Type B pancreatic cell (in vitro differentiated cells): ENCODE measurements around the gene CARS1. TPM values are rescaled to one million over a fixed set of nuclear protein-coding genes. Genes with fewer than 3 reads are reported as not detected.

Experiments
- DNase-seq: peaks from one replicate; pipeline ENCODE4 v3.0.0; 2021; ENCODE audit warnings: mixed read lengths; ENCODE audit not compliant: unreplicated experiment; ENCODE audit errors: extremely low spot score
- H3K27ac Mint-ChIP-seq: 2 replicates; pipeline ENCODE4 v1.8.0; 2021; ENCODE audit warnings: mild to moderate bottlenecking, mixed read lengths
- H3K27me3 Mint-ChIP-seq: 2 replicates; pipeline ENCODE4 v1.8.0; 2021; ENCODE audit warnings: mixed read lengths
- H3K36me3 Mint-ChIP-seq: 2 replicates; pipeline ENCODE4 v1.8.0; 2021; ENCODE audit warnings: mixed read lengths
- H3K4me1 Mint-ChIP-seq: one replicate; pipeline ENCODE4 v1.8.0; 2021; ENCODE audit warnings: mixed read lengths; ENCODE audit not compliant: unreplicated experiment
- H3K4me3 Mint-ChIP-seq: 2 replicates; pipeline ENCODE4 v1.8.0; 2021; ENCODE audit warnings: mild to moderate bottlenecking, mixed read lengths
- H3K9me3 Mint-ChIP-seq: 2 replicates; pipeline ENCODE4 v1.8.0; 2021; ENCODE audit warnings: mixed read lengths
- total RNA-seq: library from RNA; stranded (reverse); gene quantifications from 2 replicates; pipeline ENCODE4 v1.2.1, GENCODE V29; 2021; ENCODE audit warnings: low replicate concordance
- TF ChIP-seq, protein P1 (sequence below): fragments of 200-600 bp; sonication (generic); conservative IDR thresholded peaks from 2 replicates; pipeline ENCODE4 v1.5.0; 2021; ENCODE audit warnings: antibody characterized with exemption, mild to moderate bottlenecking

Gene CARS1
- total RNA-seq, 1 donor from 2014 or later: 38.9 TPM

DNA sequence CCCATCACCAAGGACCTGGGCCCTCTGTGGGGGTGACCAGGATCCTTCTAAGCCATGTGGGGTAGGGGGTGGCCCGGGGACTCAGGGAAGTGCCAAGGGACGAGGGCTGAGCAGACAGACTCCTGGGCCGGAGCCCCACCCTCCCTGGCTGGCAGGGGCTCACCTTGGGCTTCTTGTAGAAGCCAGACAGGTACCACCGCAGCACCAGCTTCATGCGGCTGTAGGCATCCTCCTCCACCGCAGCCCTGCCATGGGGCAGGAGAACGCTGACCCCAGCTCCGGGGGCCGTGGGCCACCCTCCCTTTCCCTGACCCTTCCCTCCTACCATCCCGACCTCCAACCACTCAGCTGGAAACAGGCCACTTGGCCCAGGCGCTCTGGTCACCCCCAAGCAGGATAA lies 45.9 kb upstream of the CARS1 start:
- Mint-ChIP-seq H3K27ac (no peak overlapping the region), H3K36me3 (peaks cover 2% of the 10 kb centered on the region), H3K4me3 (no peak overlapping the region), H3K4me1 (no peaks in the 10 kb centered on the region), H3K27me3 (no peaks in the 10 kb centered on the region), H3K9me3 (no peaks in the 10 kb centered on the region)
- TF ChIP-seq, protein P1, sequence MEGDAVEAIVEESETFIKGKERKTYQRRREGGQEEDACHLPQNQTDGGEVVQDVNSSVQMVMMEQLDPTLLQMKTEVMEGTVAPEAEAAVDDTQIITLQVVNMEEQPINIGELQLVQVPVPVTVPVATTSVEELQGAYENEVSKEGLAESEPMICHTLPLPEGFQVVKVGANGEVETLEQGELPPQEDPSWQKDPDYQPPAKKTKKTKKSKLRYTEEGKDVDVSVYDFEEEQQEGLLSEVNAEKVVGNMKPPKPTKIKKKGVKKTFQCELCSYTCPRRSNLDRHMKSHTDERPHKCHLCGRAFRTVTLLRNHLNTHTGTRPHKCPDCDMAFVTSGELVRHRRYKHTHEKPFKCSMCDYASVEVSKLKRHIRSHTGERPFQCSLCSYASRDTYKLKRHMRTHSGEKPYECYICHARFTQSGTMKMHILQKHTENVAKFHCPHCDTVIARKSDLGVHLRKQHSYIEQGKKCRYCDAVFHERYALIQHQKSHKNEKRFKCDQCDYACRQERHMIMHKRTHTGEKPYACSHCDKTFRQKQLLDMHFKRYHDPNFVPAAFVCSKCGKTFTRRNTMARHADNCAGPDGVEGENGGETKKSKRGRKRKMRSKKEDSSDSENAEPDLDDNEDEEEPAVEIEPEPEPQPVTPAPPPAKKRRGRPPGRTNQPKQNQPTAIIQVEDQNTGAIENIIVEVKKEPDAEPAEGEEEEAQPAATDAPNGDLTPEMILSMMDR: no peak
- DNase-seq: peak; percentile 62

DNA sequence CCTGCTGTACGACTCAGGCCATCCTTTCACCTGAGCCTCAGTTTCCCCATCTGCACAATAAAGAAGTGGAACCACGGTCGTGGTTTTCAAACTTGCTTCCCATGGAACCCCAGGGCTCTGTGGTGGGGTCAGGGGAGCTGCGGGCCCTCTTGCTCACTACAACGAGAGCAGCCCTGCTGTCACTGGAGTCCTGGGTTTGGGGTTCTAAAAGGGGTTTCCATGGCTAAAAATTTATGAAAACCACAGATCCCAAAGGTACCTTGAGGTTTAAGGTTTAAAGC lies 45.4 kb upstream of the CARS1 start:
- no peak overlapping the region for H3K4me3 Mint-ChIP-seq
- H3K4me1 Mint-ChIP-seq: no peaks in the 10 kb centered on the region
- H3K27me3 Mint-ChIP-seq: no peaks in the 10 kb centered on the region
- TF ChIP-seq, protein P1: no peak
- H3K27ac Mint-ChIP-seq: no peak overlapping the region
- H3K36me3 Mint-ChIP-seq: peaks cover 4% of the 10 kb centered on the region
- no peaks in the 10 kb centered on the region for H3K9me3 Mint-ChIP-seq
- no peak for DNase-seq

DNA sequence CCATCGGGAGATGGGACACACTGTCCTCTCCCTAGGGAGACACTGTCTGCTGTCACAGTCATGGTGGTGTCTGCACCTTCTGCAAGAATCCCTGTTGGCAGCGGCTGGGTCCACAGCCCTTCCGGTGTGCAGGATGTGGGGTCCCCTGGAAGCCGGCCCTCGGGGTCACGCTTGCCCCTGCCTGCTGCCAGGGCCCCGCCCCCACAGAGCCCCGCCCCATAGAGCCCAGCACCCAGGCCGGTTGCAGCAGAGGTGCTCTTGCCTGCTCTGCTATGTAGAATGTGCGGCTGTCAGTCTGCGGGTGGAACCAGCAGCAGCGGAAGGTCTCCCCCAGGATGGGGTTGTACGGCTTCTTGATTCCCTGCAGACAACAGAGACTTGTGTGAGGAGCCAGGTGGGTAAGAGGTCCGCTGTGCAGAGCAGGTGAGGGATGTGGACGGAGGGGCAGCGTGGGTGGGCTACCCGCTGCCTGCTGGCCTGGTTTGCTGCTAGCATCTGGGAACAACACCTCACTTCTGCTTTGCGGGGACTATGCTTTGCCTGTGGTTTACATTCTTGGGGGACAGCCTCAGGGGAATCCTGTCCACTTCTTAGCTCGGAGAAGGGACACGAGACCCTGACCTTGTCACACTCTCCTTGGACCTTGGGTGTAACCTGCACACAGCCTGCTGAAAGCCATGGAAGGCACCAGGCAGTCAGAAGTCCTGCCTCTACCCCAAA lies 44.9 kb upstream of the CARS1 start:
- TF ChIP-seq, protein P1: no peak
- Mint-ChIP-seq H3K36me3 (peaks cover 8% of the 10 kb centered on the region), H3K4me1 (no peaks in the 10 kb centered on the region), H3K9me3 (no peaks in the 10 kb centered on the region), H3K27me3 (no peaks in the 10 kb centered on the region), H3K4me3 (no peak overlapping the region), H3K27ac (peak overlapping the region; percentile 63)
- peak; percentile 31 for DNase-seq

DNA sequence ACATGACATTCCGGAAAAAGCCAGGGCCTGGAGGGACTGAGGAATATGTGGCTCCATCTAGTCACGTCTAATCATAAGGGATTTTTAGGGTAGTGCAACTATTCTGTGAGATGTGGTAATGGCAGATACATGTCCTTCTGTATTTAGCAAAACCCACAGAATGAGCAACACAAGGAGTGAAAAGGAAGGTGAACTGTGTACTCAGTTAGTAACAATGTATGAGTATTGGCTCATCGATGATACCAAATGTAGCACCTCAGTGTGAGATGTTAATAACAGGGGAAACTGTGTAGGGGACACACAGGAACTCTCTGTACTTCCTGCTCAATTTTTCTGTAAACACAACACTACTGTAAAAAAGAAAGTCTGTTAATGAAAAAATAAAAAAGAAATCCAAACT lies 42.0 kb upstream of the CARS1 start:
- H3K4me3 Mint-ChIP-seq: no peak overlapping the region
- peaks cover 12% of the 10 kb centered on the region for H3K36me3 Mint-ChIP-seq
- peaks cover 4% of the 10 kb centered on the region for H3K4me1 Mint-ChIP-seq
- H3K27me3 Mint-ChIP-seq: no peaks in the 10 kb centered on the region
- H3K9me3 Mint-ChIP-seq: no peaks in the 10 kb centered on the region
- no peak for DNase-seq
- H3K27ac Mint-ChIP-seq: no peak overlapping the region
- TF ChIP-seq, protein P1: no peak

DNA sequence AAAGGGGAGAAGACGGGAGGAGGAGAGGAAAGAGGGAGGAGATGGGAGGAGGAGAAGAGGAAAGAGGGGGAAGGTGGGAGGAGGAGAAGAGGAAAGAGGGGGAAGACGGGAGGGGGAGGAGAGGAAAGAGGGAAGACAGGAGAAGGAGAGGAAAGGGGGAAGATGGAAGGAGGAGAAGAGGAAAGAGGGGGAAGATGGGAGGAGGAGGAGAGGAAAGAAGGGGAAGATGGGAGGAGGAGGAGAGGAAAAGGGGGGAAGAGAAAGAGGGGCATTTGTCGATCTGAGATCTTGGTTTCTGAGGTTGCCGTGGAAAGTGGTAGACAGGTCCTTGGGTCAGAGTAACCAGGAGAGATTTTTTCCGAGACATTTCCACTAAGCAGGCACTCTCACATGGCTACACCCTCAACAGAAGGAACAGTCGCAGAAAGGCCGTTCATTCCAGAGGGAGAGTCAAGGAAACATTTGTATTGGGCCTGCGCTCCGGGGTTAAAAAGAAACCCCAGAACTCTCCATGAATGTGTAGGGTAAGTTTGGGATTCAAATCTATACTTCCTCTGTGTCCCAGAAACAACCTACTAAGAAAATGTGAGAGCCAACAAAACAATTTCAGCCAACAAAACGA lies 39.8 kb upstream of the CARS1 start:
- TF ChIP-seq, protein P1: no peak
- Mint-ChIP-seq H3K27me3 (no peaks in the 10 kb centered on the region), H3K4me3 (no peak overlapping the region), H3K9me3 (no peaks in the 10 kb centered on the region), H3K36me3 (peaks cover 12% of the 10 kb centered on the region), H3K4me1 (peaks cover 4% of the 10 kb centered on the region), H3K27ac (no peak overlapping the region)
- no peak for DNase-seq
